Activated T-helper 9 cell treated with anti-CD3 and anti-CD28 coated beads, Interleukin-2, amount 50 U/mL, for 16 hours (primary cell): ENCODE measurements around the gene GPR18.

Source experiments
- DNase-seq: peaks from one replicate; pipeline ENCODE4 v3.0.0-alpha.2; 2020; ENCODE audit warnings: low read depth

The GPR18 gene

DNA sequence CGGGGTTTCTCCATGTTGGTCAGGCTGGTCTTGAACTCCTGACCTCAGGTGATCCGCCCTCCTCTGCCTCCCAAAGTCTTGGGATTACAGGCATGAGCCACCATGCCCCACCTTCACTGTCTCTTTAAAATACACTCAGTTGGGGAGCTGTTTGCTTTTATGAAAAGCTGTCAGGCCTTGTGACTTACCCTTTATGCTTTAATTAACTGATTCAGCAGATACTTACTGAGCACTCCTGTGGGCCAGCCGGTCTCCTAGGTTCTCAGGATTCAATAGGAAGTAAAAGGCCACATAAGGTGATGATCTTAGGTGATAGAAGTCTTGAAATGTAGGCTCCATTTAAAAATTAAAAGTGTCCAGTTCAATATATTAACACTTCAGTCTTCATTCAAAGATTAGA is 50.0 kb downstream of the GPR18 start:
- DNase-seq, result no peak

DNA sequence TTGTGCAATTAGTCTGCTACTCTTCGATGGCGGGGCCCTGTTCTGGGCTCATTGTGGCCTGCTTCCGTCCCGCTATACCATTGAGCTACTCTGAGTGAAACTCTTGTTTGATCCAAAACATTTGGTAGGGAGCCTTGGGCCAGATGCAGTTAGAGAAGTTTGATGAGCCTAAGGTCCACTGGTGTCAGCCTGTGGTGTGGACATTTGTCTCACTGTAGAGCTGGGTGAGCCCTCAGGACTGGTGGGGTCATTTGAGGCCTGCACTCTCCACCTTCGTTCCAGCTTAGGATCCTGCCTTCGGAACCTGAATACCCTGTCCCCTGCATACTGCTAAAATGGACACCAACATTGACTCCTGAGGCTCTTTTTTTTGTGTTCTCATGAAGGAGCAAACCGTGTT is 50.7 kb downstream of the GPR18 start:
- no peak for DNase-seq

DNA sequence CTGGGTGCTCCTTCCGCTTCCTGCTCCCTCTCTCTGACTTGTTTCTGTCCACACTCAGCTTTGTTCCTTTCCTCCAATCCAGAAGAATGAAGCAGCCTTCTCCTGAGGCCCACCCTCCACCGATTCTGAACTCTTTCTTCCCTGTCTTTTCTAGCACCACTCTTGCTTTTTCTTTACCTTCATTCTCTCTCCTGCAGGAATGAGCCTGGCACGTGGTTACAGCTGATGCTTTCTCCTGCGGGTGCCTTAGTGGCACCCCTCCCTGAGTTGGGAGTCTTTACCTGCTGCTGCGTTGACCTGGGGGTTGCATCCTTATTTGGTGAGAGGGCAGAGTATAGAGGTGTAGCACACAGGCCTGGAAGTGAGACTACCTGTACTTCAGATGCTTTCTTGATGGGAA is 51.3 kb downstream of the GPR18 start:
- no peak for DNase-seq

DNA sequence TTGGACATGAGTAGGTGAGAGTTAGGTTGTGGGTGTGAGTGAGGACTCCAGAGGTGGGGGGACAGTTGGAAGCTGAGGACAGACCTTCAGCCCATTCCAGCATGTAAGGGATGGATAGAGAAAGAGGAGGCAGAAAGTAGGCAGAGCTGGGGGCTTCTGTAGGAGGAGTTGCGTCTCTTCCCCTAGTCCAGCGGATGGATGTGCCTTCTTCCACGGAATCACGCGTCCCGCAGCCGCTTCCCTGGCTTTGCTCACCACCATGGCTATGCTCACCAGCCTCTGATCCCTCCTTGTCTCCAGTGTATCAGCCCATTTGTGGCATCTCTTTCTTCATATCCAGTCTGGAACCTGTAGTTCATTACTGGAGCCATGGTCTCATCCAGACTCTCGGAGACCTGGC is 52.0 kb downstream of the GPR18 start:
- no peak for DNase-seq

DNA sequence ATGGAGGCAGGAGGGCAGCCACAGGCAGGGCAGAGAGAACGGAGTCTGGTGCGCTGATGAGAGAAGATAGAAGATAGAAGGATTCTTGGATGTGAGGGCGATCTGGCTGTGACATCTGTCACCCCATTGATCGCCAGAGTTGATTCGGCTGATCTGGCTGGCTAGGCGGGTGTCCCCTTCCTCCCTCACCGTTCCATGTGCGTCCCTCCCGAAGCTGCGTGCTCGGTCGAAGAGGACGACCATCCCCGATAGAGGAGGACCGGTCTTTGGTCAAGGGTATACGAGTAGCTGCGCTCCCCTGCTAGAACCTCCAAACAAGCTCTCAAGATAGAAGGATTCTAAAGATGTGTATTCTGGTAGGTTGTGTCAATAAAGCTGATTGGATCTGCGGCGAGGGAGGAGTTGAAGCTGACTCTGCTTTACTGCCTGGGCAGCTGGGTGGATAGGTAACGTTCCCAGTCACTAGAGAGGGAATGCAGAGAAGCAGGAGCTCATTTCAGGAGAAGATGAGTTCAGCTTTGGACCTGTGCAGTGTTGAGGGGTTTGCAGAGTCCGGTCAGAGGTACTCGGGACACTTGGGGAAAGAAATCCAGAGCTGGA is 52.5 kb downstream of the GPR18 start:
- no peak for DNase-seq
